H54 (cell line): ENCODE measurements around the gene STK40.

Source experiments
- DNase-seq: peaks from one replicate; pipeline ENCODE4 v3.0.0; 2011; ENCODE audit warnings: low spot score, mixed read lengths; ENCODE audit not compliant: insufficient read length
- FAIRE-seq: peaks from 3 replicates; lab custom pipeline; 2011; peaks lifted over from hg19 to GRCh38; lab: Jason Lieb, UNC
- POLR2A ChIP-seq: IDR thresholded peaks from 2 replicates; pipeline ENCODE4 v1.6.1; 2011; ENCODE audit warnings: low read depth, mild to moderate bottlenecking, low read length

STK40 gene

DNA sequence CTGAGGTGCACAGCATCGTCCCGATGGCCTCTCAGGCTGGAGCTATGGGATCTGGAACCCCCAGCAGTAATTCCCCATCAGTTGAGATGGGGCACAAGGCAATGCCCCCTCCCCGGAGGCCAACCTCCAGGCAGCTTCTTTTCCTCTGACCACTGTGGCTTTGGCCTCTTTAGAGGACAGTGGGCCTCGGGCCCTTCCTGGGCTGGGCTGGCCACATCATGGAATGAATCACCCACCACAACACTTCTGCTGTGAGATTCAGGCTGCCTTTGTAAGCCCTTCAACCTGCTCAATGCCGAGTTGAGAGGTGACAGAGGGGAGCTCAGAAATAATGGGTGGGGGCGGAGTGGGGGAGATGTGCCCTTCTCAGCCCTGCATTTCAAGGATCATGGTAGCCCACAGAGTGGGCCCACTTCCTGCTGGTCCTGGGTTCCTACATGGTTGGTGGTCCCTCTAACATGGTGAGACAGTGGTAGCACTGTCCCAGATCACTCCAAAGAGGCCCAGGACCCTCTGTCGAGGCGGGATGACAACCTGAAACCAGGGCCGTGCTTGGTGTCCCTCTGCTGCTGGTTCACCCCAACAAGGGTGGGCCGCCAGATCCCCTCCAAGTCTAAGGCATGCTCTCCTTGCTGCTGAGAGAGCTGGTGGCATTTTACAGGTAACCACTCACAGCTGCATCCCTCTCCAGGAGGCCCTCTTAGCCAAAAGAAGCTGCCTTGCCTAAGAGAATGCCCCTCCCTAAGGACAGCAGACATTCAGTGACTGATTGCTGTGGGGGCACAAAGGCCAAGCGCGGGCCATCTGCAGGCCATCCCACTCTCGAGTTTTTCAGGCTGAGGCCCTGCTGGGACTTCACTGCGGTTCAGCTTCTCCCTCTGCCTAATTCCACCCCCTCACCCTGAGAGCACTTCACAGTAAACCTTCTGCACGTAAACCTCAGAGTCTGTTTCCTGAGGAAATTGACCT, 32.5 kb downstream of the STK40 start:
- FAIRE-seq (no peak), DNase-seq (peak; percentile 72)
- TF ChIP-seq POLR2A: no peak

DNA sequence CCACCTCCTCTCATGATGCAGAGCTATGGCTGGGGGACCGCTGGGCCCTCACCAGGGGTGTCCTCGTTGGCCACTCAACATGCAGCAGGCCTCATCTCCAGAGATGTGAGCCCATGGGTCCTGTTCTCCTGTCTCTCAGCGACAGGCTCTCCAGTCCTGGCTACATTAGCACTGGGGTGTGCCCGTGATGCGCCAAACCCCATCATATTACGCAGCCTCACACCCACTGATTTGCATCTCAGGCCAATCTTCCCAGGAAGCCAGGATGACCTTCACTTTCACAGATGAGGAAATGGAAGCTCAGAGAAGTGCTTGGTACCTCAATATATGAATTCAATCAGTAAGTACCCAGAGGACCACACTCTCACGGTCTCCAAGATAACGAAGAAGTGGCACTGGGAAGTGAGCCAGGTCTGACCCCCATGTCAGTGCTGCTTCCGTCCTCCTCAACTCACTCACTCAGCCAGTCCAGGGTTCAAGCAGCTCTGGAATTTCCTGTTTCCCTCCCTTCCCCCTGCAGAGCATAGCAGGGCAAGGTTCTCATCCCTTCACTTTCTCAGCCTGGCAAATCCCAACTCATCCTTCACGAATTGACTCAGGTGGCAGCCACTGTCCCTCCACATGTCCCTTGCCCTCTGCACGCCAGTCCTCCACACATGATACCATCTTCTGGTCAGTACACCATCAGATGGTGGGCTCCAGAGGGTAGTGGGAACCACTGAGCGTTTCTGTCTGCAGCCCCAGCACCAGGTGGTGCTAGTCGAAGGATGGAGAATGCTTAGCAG, 33.4 kb downstream of the STK40 start:
- no peak for FAIRE-seq
- no peak for DNase-seq
- TF ChIP-seq POLR2A: no peak

DNA sequence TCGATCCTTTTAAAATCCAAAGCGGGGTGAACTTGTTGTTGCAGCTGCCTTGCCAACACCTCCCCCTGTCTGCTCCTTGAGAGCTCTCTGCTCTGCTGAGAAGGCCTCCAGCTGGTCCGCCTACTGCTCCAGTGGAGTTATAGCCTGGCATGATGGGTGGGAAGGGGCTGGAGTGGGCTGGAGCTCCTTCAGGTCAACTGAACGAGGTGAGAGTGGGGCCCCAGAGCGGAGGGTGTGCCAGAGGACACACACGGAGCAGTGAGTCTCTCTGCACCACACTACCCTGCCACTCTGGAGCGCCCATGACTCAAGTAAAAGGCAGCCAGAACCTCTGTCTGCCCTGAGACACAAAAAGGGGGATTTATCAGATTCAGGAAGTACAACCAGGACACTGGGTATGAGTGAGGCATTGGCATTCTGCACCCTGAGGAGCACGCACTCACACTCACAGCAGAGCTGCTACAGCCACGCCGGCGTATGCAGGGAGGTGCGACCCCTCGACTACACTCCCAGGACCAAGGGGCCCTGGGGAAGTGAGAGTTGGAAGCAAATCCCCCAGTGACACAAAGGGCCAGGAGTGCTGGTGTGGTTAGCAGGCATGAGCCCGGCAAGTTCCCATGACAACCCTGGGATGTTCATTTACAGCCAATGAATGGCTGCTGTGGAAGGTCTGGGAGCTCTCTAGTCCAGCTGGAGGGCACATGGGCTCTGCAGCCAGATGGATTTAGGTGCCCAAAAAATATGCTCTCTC, 34.3 kb downstream of the STK40 start:
- FAIRE-seq (no peak), DNase-seq (peak; percentile 75)
- TF ChIP-seq POLR2A: peak; percentile 38; the same call in 1 of the 2 replicates

DNA sequence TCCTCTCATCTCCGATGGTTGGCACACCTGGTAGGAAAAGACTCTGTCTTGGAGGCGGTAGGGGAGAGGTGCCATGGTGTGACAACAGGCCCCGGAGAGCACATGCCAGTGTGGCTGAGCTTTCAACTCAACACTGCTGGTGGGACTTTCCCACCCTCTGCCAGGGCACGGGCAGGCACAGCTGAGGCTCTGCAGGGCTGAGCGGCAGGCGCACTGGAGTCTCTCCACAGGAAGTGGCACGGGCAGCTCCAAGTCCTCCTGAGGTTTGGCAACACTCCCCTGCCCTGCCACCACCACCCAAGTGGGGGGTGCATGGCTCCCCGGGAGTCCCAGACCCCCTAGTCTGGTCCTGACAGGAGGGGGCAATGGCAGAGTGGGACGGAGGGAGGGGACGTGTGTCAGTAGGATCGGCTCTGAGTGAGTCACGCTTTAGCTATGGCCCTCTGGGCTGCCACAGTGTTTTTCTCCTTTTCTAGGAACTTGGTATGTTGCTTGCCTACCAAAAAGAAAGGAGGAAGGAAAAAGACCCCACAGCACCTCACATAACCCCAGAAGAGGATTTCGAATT, 35.0 kb downstream of the STK40 start:
- no peak for TF ChIP-seq POLR2A
- DNase-seq: peak; percentile 84
- no peak for FAIRE-seq

DNA sequence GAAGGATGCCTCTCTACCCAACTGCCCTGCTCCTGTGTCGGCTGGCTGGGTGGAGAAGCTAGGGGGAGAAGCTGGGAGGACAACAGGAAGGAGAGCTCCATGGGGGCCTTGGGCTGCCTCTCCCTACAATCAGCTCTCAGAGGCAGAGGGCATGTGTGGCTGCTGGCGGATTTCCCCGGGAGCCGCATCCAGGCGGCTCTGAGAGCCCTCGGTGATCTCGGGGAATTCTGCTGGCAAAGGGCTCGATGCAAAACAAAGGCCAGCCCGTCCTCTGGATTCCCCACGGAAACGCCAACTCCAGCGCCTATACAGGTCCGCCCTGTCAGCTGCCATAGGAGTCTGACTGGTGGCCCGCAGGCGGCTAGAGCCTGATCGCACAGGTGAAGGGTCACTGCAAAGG, 35.9 kb downstream of the STK40 start:
- no peak for TF ChIP-seq POLR2A
- no peak for FAIRE-seq
- DNase-seq: no peak

DNA sequence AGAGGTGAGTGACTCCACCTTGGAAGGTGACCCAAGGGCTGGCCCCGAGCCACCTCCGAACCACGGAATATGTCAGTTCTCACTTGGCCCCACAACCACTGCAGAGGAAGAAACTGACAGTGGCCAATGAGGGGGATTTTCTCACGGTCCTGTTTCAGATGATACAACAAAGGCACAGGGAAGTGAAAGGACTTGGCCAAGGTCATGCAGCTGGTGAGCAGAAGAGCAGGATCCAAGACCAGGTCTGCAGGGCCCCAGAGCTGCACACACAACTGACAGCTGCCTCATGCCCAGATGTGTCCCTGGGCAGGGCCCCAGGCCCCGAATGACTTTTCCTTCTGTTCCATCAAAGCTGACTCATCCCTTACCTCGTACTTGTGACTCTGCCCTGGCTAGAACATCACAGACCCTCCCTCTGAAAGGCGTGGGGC, 36.5 kb downstream of the STK40 start:
- TF ChIP-seq POLR2A: no peak
- FAIRE-seq (no peak), DNase-seq (no peak)

DNA sequence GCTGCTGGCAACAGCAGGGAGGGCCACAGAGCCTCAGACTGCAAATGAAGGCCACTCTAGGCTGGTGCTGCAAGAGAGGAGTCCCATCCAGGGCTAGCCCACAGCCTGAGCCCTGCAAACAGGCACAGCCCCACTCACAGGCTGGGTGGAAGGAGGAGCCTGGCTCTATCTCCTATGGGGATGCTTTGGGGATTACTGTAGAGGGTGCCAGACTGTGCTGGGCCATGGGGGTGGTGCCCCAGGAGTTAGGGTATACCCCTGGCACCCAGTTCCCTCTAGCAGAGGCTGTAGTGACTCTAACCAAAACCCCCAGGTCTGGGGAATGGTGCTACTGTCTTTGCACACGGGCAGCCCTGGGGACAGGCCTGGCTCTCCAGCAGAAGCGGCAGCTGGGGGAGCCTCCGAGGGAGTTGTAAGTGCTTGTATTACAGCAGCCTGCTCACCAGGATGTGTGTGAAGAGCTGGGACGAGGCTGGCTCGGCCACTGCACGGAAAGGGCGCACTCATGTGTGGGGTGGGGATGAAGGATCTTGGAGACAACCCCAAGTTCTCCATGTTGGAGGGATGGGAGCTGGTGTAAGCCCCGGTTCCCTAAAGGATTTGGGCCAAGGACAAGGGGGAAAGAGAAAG, 38.9 kb downstream of the STK40 start:
- TF ChIP-seq POLR2A: no peak
- FAIRE-seq: no peak
- no peak for DNase-seq

DNA sequence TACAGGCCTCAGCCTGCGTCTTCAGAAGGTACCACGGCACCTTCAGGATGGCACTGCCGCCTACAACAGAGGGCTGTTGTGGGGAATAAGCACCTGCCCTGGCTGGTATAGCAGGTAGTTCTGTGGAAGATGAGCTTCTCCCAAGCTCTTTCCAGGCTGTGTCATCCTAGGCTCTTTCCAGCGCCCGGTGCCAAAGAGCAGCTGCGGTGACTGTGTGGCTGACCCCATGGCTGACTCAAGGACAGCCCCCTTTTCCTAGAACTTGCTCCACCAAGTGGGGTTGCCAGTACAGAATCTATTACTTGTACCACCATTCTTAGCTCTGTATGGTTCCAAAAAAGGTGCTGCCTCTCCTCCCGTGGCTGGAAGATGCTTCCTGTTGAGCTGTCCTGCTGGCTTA, 40.4 kb downstream of the STK40 start:
- DNase-seq (no peak), FAIRE-seq (no peak)
- no peak for TF ChIP-seq POLR2A

DNA sequence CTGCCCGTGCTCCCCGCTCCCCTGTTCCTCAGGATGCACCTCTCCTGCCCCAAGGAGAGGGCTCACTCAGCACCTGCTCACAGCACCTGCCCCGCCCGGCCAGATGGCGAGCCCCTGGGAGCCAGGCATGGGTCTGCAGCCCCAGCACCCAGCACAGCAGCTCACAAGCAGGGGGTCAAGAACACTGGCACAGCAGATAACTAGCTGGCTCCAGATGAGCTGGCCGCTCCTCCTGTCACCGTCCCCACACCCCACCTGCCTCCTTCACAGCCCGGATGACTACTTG, 41.4 kb downstream of the STK40 start:
- no peak for DNase-seq
- FAIRE-seq: no peak
- no peak for TF ChIP-seq POLR2A

DNA sequence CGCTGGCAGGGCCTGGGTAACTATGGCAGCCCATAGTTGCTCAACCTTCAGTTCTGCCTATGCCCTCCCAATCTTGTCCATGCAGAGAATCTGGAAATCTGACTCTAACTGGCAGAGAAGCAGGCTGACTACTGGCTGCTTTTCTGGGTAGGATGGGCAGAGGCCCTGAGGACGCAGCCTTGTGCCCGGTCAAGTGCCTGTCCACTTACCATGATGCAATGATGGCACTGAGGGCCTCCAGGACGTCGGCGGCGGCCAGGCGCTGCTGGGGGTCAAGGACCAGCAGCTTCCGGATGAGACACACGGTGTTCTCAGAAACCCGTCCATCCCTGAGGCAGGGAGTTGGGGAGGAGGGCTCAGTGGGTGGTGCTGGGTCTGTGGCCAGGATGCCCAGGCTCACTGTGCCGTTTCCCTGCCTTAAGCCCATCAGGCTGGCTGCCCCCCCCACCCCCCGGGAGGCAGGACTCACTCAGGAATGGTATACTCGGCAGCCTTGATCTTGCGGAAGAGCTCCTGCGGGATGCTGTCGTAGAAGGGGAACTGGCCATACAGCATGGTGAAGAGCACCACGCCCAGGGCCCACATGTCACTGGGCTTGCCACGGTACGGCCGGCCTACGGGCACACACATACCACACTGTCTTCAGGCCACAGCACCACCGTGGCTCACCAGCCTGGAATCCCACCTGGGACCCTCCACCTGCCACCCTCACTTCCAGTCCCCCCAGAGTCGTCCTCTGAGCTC, 41.9 kb downstream of the STK40 start:
- no peak for DNase-seq
- TF ChIP-seq POLR2A: no peak
- no peak for FAIRE-seq

DNA sequence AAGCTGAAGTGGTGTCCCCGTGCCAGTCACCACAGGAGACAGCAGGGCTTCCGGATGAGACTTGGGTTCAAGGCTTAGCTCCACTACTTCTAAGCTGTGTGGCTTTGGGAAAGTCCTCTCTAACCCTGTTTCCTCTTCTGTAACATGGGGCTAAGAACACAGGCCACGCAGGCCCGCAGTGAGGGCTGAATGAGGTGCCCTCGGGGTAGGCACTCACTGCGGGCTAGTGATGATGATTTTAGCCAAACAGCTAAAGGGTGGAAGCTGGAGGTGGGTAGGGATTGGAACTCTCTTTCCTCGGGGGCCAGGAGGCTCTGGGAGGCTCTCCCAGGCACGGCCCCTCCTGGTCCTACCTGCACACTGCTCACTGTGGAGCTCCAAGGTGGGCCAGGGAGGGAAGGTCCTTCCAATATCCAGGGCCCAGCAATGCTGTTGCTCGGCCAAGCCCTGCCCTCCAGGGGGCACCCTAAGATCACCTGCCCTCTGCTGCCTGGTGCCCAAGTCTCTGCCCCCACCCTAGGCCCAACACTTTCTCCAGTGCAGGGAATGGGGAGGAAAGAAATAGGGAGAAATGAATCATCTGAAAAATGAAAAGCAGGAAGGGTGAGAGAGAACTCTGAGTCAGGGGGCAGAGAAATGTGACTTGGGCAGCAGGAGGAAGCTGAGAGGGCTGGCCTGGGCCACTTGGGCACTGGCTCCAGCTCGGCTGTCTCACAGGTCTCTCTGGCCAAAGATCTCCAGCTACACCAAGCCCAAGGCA, 43.1 kb downstream of the STK40 start:
- DNase-seq: peak; percentile 87
- no peak for TF ChIP-seq POLR2A
- FAIRE-seq: peak; percentile 60
